GF-D8 (cell line): ENCODE data around the gene KIF1B.
"Not testable (repeated sequence)": the region's sequence is repeated elsewhere in the genome, so short reads cannot be mapped to it uniquely, and the experiment has no call there.

Experiments
- DNase-seq: peaks from one replicate; lab custom pipeline; 2025; lab: John Stamatoyannopoulos, UW

Gene KIF1B

GRCh38 chr1:10426535-10426848 is 216.1 kb downstream of the KIF1B start:
- DNase-seq: not testable (repeated sequence)

DNA sequence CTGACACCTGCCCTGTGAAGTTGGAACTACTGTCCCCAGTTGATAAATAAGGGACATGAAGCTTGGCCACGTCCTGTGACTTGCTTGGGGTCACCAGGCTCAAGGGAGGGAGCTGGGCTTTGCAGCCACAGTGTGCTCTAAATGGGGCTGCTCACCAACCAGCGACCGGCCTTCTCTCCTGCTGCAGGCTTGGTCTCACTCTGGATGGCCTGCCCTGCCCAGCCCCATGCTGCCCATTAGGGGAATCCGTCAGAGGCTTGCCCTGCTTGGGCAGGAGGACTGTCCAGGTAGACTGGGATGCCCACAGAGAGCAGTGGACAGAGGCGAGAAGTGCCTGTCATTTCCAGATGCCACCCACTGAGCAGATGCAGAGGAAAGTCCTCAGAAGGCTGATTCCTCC is 218.6 kb downstream of the KIF1B start:
- no peak for DNase-seq

GRCh38 chr1:10429868-10430215 is 219.5 kb downstream of the KIF1B start:
- DNase-seq: no peak

- DNase-seq: peak; percentile 64
Observed at GRCh38 chr1:10430216-10431069, 220.1 kb downstream of the KIF1B start, which contains the start of gene CENPS. TSS of gene CENPS (plus strand) at chr1:10430433. CDS start at chr1:10430518, 85 bp downstream.
